Measurements from ENCODE around the gene SMAD3. TPM values are rescaled to one million over a fixed set of nuclear protein-coding genes. Genes with fewer than 3 reads are reported as not detected.
"Not testable (repeated sequence)": the region's sequence is repeated elsewhere in the genome, so short reads cannot be mapped to it uniquely, and the experiment has no call there.

The SMAD3 gene
- total RNA-seq, 3 donors from 2014 or later, result 38.5 to 76.3 (median 44.9) TPM

- Histone ChIP-seq H3K9me3 (no peaks in the 10 kb centered on the region), H3K4me1 (ENCODE audit: low read depth) (peaks cover 46% of the 10 kb centered on the region), H3K36me3 (ENCODE audit: low read depth) (no peaks in the 10 kb centered on the region), H3K4me3 (no peak overlapping the region)
- intact Hi-C loops (cut with DNase I, micrococcal nuclease), result no loop called here
- TF ChIP-seq, protein P1, sequence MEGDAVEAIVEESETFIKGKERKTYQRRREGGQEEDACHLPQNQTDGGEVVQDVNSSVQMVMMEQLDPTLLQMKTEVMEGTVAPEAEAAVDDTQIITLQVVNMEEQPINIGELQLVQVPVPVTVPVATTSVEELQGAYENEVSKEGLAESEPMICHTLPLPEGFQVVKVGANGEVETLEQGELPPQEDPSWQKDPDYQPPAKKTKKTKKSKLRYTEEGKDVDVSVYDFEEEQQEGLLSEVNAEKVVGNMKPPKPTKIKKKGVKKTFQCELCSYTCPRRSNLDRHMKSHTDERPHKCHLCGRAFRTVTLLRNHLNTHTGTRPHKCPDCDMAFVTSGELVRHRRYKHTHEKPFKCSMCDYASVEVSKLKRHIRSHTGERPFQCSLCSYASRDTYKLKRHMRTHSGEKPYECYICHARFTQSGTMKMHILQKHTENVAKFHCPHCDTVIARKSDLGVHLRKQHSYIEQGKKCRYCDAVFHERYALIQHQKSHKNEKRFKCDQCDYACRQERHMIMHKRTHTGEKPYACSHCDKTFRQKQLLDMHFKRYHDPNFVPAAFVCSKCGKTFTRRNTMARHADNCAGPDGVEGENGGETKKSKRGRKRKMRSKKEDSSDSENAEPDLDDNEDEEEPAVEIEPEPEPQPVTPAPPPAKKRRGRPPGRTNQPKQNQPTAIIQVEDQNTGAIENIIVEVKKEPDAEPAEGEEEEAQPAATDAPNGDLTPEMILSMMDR (IDR thresholded peaks at IDR 0.05), result no peak
- no peak for ATAC-seq
- DNase-seq, result no peak
Observed at GRCh38 chr15:67070892-67071664, 5.7 kb downstream of the SMAD3 start.

- DNase-seq (no peak), ATAC-seq (no peak)
- H3K36me3 ChIP-seq (ENCODE audit: low read depth), result no peaks in the 10 kb centered on the region
- intact Hi-C loops (cut with DNase I, micrococcal nuclease), result no loop called here
- H3K9me3 ChIP-seq, result no peaks in the 10 kb centered on the region
- no peak overlapping the region for H3K4me3 ChIP-seq
- H3K4me1 ChIP-seq (ENCODE audit: low read depth), result peaks cover 49% of the 10 kb centered on the region
- TF ChIP-seq, protein P1 (IDR thresholded peaks at IDR 0.05), result no peak
Observed at GRCh38 chr15:67072442-67072841, 7.0 kb downstream of the SMAD3 start.

GRCh38 chr15:67072958-67073357 is 7.6 kb downstream of the SMAD3 start:
- ATAC-seq (no peak), DNase-seq (no peak)
- Histone ChIP-seq H3K4me3 (no peak overlapping the region), H3K4me1 (ENCODE audit: low read depth) (peaks cover 48% of the 10 kb centered on the region), H3K9me3 (no peaks in the 10 kb centered on the region), H3K36me3 (ENCODE audit: low read depth) (no peaks in the 10 kb centered on the region)
- intact Hi-C loops (cut with DNase I, micrococcal nuclease), result no loop called here
- TF ChIP-seq, protein P1 (IDR thresholded peaks at IDR 0.05), result no peak

- intact Hi-C loops (cut with DNase I, micrococcal nuclease), result no loop called here
- H3K4me1 ChIP-seq (ENCODE audit: low read depth), result peaks cover 55% of the 10 kb centered on the region
Observed at GRCh38 chr15:67074886-67075229, 9.5 kb downstream of the SMAD3 start.

DNA sequence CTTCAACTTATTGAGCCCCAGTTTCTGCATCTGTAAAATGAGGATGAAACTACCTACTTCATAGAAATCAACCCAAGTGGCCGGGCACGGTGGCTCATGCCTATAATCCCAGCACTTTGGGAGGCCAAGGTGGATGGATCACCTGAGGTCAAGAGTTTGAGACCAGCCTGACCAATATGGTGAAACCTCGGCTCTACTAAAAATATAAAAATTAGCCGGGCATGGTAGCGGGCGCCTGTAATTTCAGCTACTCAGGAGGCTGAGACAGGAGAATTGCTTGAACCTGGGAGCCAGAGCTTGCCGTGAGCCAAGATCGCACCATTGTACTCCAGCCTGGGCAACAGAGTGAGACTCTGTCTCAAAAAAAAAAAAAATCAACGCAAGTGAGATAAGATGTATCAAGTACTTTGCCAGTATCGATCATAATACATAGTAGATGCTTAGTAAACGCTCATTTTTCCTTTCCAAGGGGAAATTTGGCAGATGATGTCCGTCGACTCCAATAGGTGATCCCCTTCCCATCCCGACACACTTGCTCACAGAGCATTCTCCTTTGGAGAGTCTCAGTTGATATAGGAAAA is 10.2 kb downstream of the SMAD3 start:
- ATAC-seq; H3K36me3 ChIP-seq (ENCODE audit: low read depth); H3K4me3 ChIP-seq; intact Hi-C loops (cut with DNase I, micrococcal nuclease); DNase-seq; H3K9me3 ChIP-seq: not testable (repeated sequence)
- peaks cover 52% of the 10 kb centered on the region for H3K4me1 ChIP-seq (ENCODE audit: low read depth)

More at GRCh38 chr15:67074886-67075229, 9.5 kb downstream of the SMAD3 start:
- TF ChIP-seq, protein P1 (IDR thresholded peaks at IDR 0.05), result no peak
- H3K36me3 ChIP-seq (ENCODE audit: low read depth), result no peaks in the 10 kb centered on the region
- ATAC-seq, result no peak
- no peaks in the 10 kb centered on the region for H3K9me3 ChIP-seq
- DNase-seq, result no peak
- no peak overlapping the region for H3K4me3 ChIP-seq

DNA sequence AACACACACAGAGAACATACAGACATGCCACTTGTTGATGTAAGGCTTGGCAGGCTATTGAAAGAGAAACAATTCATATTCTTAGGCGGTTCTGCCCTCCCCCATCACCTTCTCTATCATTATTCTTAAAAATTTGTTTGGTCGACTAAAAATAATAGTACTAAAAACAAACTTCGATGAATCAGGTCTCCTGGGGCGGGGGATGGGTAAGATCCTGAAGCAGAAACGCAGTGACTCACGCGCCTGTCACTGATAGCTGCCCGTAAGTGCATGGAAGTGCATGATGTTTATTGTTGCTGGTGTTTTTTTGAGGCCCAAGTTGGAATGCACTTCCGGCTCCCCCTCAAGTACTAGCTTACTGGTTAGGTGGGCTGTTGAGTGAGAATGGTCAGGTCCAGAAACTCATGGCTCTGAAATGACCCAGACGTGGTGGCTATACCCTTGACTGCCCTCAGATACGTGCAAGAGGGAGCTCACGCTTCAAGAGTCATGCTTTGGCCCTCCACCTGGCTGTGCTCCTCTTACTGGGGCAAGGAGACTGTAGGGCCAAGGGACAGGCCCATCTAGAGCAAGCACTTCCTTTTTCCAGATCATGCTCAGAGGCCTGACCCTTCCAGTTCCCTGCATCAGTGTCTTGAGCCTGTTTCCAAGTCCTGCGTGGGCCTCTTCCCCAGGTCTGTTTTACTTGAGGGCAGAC is 10.9 kb downstream of the SMAD3 start:
- ATAC-seq, result no peak
- H3K4me1 ChIP-seq (ENCODE audit: low read depth), result peaks cover 59% of the 10 kb centered on the region

More for the DNA sequence above, 10.9 kb downstream of the SMAD3 start:
- TF ChIP-seq, protein P1 (IDR thresholded peaks at IDR 0.05), result no peak
- Histone ChIP-seq H3K4me3 (no peak overlapping the region), H3K9me3 (no peaks in the 10 kb centered on the region), H3K36me3 (ENCODE audit: low read depth) (no peaks in the 10 kb centered on the region)
- intact Hi-C loops (cut with DNase I, micrococcal nuclease), result no loop called here
- no peak for DNase-seq

Measured in mucosa of descending colon (tissue), 3 donors.